H1 (cell line): ENCODE measurements around the gene MEGF9. TPM values are rescaled to one million over a fixed set of nuclear protein-coding genes. Genes with fewer than 3 reads are reported as not detected.

Experiments
- GABPA ChIP-seq: IDR thresholded peaks from 2 replicates; pipeline ENCODE4 v1.6.1; 2011; ENCODE audit warnings: mild to moderate bottlenecking, low read length, moderate library complexity, borderline replicate concordance; ENCODE audit not compliant: insufficient read depth
- RNF2 ChIP-seq: fragments of 200-900, 300-1000 bp; sonication (generic); IDR thresholded peaks from 2 replicates; pipeline ENCODE4 v1.7.1; 2016; ENCODE audit warnings: borderline replicate concordance, low read depth, mild to moderate bottlenecking, antibody characterized with exemption, low read length; ENCODE audit not compliant: poor library complexity, severe bottlenecking; ENCODE audit errors: missing control alignments
- SIN3A ChIP-seq, 2 experiments: IDR thresholded peaks in 1 of 2; conservative IDR thresholded peaks in 1 of 2; 2 replicates each; pipeline ENCODE4 v1.6.1; 2011 to 2012; ENCODE audit warnings: low read length in 2 of 2, improper control_type of control experiment in 1 of 2, low read depth in 1 of 2, mild to moderate bottlenecking in 1 of 2
- SUZ12 ChIP-seq: fragments of 200-600 bp; sonication (generic); IDR thresholded peaks from 2 replicates; pipeline ENCODE4 v1.6.1; 2012; ENCODE audit warnings: mild to moderate bottlenecking, inconsistent platforms, low read length, moderate library complexity, mixed read lengths
- USF2 ChIP-seq: IDR thresholded peaks from 2 replicates; pipeline ENCODE4 v1.6.1; 2011; ENCODE audit warnings: low read length, improper control_type of control experiment
- polyA plus RNA-seq, 7 experiments: library from polyadenylated mRNA; depleted of rRNA in 3 of 7; stranded (reverse) in 5 of 7; unstranded in 2 of 7; fragments of >200 nt in 5 of 7; fragments of 200-250 nt in 2 of 7; gene quantifications; 1 replicate in 5 of 7; 2 replicates in 1 of 7; 4 replicates in 1 of 7; pipeline versions ENCODE4 v1.2.1 to v1.2.3, GENCODE V29; 2011 to 2013; ENCODE audit warnings: missing spikeins in 2 of 7, mixed read lengths in 2 of 7
- total RNA-seq: library from RNA; stranded (reverse); fragmentation: NEBNext Ultra II Directional; extraction: Animal tissue kit (Norgen Biotek cat#: 25700); gene quantifications from 2 replicates; pipeline ENCODE4 v1.2.1, GENCODE V29; 2021

MEGF9 gene
- total and polyA plus RNA-seq, 2 of the 8 experiments (the other 6 are each of a cell fraction or from before 2014, with no cell fraction given), result 0.45 to 1.8 TPM

- TF ChIP-seq SIN3A (conservative IDR thresholded peaks at IDR 0.05 in 1 of 2, IDR thresholded peaks at IDR 0.05 in 1 of 2; ENCODE audit: low read depth in 1 of 2, low read length in 2 of 2) (no peak), SUZ12 (no peak), GABPA (no peak), USF2 (no peak), RNF2 (no peak)
- TF ChIP-seq, all 59 proteins: peak for 0
Measured at GRCh38 chr9:120759755-120760400, 45.6 kb upstream of the MEGF9 start (continued).
